ENCODE results near the gene ZNF688. TPM values are rescaled to one million over a fixed set of nuclear protein-coding genes. Genes with fewer than 3 reads are reported as not detected.

Gene ZNF688
- total RNA-seq, 1 experiment from 2014 or later = 3.6 TPM

DNA sequence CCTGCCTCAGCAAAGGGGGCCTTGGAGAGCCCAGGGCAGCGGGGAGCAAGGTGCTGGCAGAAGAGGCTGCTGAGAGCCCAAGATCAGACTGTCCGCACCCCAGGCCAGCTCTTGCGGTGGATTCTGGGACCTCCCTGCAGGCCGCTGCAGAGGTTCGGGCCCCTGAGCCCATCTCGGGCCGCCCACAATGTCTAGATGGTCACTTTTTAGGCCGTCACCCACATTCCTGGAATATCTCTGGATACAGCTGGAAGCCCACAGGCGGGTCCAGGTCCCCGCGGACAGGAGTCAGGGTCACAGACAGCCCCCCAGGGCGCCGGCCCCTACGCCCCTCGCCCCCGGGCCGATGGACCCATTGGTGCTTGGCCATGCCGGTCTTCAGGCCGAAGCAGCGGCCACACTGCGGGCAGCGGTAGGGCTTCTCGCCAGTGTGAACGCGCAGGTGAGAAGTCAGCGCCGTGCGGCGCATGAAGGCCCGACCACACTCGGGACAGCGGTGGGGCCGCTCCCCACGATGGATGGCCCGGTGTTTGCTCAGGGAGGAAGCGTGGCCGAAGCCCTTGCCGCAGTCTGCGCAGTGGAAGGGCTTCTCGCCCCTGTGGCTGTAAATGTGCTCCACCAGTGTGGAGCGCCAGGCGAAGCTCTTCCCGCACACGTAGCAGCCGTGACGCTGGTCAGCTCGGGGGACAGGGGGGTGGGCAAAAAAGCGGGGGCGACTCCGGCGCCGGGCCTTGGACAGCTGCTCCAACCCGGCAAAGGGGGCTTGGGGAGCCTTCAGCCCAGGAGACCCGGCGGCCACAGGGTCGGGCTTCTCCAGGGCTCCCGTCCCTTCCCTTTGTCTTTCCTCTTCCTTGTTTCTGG, 39.0 kb downstream of the ZNF688 start:
- H3K36me3 ChIP-seq (ENCODE audit: control insufficient read depth in 1 of 2, insufficient read depth in 2 of 2, low read length in 2 of 2) = no peaks in the 10 kb centered on the region
- DNase-seq (ENCODE audit: low read depth, low spot score) (no peak), ATAC-seq (no peak)
- ChIA-PET CTCF (no interaction called here), POLR2A (no interaction called here), RAD21 (ENCODE audit: low non-redundant PET in 1 of 2, low total read pairs in 2 of 2, uncharacterized antibody in 2 of 2, unreplicated experiment in 2 of 2) (no interaction called here)
- no TSS peak for BruUV-seq (replicated peaks)
- H3K4me2 ChIP-seq (ENCODE audit: low read length) = no peak overlapping the region
- H3K4me3 ChIP-seq (replicated peaks in 1 of 2; ENCODE audit: low read depth in 1 of 2, low read length in 2 of 2) = no peak overlapping the region
- no peaks in the 10 kb centered on the region for H3K27me3 ChIP-seq (ENCODE audit: insufficient read depth, low read length)
- no peaks in the 10 kb centered on the region for H3K9me2 ChIP-seq (ENCODE audit: insufficient read depth)
- peaks cover 12 to 41% of the 10 kb centered on the region in 2 experiments for H3K4me1 ChIP-seq (ENCODE audit: control insufficient read depth in 1 of 2, insufficient read depth in 2 of 2, low read length in 2 of 2)
- no peak overlapping the region for H3K9ac ChIP-seq (ENCODE audit: low read length)
- no peaks in the 10 kb centered on the region for H3K9me3 ChIP-seq (ENCODE audit: control insufficient read depth in 1 of 2, insufficient read depth in 1 of 2, low read depth in 1 of 2, low read length in 2 of 2)
- no peak overlapping the region for H3K27ac ChIP-seq (ENCODE audit: low read depth, low read length)
- TF ChIP-seq CBX3 (IDR thresholded peaks at IDR 0.05; ENCODE audit: low read depth) = no peak
- TF ChIP-seq, protein P1, sequence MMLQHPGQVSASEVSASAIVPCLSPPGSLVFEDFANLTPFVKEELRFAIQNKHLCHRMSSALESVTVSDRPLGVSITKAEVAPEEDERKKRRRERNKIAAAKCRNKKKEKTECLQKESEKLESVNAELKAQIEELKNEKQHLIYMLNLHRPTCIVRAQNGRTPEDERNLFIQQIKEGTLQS (IDR thresholded peaks at IDR 0.05) = no peak
- TF ChIP-seq ELF1 (IDR thresholded peaks at IDR 0.05; ENCODE audit: borderline replicate concordance, low read depth) = no peak
- TF ChIP-seq FOSL1 (IDR thresholded peaks at IDR 0.05; ENCODE audit: low read depth) = no peak
- TF ChIP-seq YY1 (IDR thresholded peaks at IDR 0.05; ENCODE audit: extremely low read depth, insufficient replicate concordance, low read depth, low read length) = no peak
- TF ChIP-seq EZH2phosphoT487 (IDR thresholded peaks at IDR 0.05; ENCODE audit: borderline replicate concordance) = no peak
- TF ChIP-seq CEBPB (IDR thresholded peaks at IDR 0.05; ENCODE audit: low read depth) = no peak
- TF ChIP-seq RAD21 (IDR thresholded peaks at IDR 0.05; ENCODE audit: low read depth) = no peak
- no peak for TF ChIP-seq POLR2AphosphoS5 (IDR thresholded peaks at IDR 0.05; ENCODE audit: low read depth, low read length)
- TF ChIP-seq ZFX (IDR thresholded peaks at IDR 0.05) = no peak
- TF ChIP-seq, protein P2, sequence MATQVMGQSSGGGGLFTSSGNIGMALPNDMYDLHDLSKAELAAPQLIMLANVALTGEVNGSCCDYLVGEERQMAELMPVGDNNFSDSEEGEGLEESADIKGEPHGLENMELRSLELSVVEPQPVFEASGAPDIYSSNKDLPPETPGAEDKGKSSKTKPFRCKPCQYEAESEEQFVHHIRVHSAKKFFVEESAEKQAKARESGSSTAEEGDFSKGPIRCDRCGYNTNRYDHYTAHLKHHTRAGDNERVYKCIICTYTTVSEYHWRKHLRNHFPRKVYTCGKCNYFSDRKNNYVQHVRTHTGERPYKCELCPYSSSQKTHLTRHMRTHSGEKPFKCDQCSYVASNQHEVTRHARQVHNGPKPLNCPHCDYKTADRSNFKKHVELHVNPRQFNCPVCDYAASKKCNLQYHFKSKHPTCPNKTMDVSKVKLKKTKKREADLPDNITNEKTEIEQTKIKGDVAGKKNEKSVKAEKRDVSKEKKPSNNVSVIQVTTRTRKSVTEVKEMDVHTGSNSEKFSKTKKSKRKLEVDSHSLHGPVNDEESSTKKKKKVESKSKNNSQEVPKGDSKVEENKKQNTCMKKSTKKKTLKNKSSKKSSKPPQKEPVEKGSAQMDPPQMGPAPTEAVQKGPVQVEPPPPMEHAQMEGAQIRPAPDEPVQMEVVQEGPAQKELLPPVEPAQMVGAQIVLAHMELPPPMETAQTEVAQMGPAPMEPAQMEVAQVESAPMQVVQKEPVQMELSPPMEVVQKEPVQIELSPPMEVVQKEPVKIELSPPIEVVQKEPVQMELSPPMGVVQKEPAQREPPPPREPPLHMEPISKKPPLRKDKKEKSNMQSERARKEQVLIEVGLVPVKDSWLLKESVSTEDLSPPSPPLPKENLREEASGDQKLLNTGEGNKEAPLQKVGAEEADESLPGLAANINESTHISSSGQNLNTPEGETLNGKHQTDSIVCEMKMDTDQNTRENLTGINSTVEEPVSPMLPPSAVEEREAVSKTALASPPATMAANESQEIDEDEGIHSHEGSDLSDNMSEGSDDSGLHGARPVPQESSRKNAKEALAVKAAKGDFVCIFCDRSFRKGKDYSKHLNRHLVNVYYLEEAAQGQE (IDR thresholded peaks at IDR 0.05; ENCODE audit: low read depth) = no peak
- TF ChIP-seq EZH2 (IDR thresholded peaks at IDR 0.05) = no peak
- intact Hi-C loops (cut with micrococcal nuclease) = no loop called here
- H2AFZ ChIP-seq (ENCODE audit: low read depth, low read length, poor library complexity, severe bottlenecking) = no peak overlapping the region
- no peaks in the 10 kb centered on the region for H4K20me1 ChIP-seq (ENCODE audit: insufficient read depth)
- H3K79me2 ChIP-seq (ENCODE audit: insufficient read depth, low read length) = no peaks in the 10 kb centered on the region; the same call in 1 of the 2 replicates

Data from HCT116 (cell line).